Right renal pelvis (tissue), 4 donors: ENCODE measurements around the gene DOCK2. TPM values are rescaled to one million over a fixed set of nuclear protein-coding genes. Genes with fewer than 3 reads are reported as not detected.
A peak's percentile ranks its signal among the peaks of the same experiment; 100 is the strongest.

ENCODE experiments used
- DNase-seq, 4 donors: peaks; one replicate each; pipeline ENCODE4 v3.0.0-alpha.2; 2013; ENCODE audit warnings: low read depth in 4 of 4, low spot score in 3 of 4, missing footprints in 1 of 4
- polyA plus RNA-seq, 4 donors: library from polyadenylated mRNA; unstranded; fragments of 120-200 nt; gene quantifications; one replicate each; pipeline ENCODE4 v1.2.1, GENCODE V29; 2013; ENCODE audit not compliant: insufficient read length in 4 of 4

The DOCK2 gene
- polyA plus RNA-seq, 4 donors: 2.3 to 4.0 (median 2.5) TPM

DNA sequence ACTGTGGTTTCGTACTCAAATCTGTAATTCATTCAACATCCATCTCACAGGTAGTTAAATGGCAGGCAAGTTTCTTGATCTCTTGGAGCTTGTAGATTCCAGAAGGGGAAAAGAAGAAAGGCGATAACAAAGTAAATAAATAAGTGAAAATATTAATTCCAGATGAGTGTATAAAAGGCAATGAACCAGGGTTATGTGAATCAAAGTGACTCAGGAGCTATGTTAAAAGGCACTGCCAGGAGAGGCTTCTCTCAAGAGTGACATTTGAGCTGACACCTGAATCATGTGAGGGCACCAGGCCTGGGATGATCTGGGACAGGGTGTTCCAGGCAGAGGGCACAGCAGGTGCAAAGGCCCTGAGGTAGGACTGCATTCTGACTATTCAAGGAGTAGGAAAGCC is 45.0 kb downstream of the DOCK2 start:
- no peak for DNase-seq

DNA sequence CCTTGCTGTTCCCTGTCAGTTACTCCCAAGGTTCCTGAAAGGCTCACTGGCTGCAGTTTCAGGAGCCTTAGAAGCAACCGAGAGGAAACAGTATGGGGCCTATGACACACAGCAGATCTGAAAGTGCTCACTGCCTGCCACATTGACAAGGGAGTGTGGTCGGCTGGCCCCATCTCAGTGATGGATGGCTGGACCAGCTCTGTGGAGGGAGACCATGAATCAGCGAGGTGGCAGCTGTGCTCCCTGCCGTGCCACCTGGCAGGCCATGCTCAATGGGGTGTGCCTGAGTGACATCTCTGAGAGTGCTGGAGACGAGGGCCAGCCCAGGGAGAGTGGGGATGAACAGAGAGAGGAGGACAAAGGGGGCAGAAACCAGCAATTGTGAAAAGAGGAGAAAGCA is 49.1 kb downstream of the DOCK2 start:
- no peak for DNase-seq

DNA sequence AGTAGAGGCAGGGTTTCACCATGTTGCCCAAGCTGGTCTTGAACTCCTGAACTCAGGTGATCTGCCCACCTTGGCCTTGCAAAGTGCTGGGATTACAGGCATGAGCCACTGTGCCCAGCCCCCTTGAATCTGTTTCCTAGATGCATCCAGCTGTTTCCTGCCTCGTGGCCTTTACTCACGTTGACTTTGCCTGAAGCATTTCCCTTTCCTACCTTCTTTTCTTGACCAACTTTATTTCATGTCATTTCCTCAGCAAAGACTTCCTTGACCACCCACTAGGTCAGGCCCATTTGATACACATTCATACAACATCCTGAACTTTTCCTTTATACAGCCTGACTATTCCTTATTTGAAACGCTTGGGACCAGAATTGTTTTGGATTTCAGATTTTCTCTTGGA is 51.0 kb downstream of the DOCK2 start:
- no peak for DNase-seq

DNA sequence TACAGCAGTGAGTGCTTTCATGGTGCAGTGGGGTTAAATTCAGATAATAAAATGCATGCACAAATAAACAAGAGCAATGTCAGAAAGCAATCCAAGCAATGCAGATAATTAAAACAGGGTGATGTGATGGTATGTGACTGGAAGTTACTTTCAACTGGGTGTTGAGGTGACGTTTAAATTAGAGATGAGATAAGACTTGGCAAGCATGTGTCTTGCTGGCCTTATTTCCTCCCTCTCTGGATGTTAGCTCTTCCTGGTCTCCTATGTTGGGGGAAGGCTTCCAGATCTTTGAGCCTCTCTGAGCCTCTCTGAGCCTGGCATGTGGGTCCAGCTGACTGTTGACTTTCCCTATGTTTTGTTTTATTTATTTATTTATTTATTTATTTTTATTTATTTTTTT is 54.4 kb downstream of the DOCK2 start:
- no peak for DNase-seq

DNA sequence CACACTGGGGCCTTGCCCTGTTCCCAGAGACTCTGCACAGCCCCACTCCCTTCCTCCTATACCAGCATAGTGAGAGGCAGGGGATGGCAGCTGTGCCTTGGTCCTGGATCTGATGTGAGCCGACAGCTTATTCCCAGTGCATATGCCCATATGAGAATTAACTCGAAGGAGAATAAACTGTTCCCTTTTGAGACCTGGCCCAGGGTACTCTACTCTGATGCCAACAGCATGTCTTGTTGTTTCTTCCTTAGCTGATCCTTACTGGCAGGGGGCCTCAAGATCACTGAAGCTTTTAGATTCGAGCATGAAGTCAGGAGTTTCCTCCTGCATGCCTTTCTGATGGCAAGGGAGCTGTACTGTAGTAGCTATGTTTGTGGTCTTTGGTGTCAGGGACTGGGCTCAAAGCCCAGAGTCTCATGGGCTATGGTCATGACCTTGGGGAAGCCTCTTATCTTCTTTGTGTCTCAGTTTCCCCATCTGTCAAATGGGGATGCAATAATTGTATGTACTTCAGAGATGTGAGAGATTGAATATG is 57.1 kb downstream of the DOCK2 start:
- DNase-seq: no peak

DNA sequence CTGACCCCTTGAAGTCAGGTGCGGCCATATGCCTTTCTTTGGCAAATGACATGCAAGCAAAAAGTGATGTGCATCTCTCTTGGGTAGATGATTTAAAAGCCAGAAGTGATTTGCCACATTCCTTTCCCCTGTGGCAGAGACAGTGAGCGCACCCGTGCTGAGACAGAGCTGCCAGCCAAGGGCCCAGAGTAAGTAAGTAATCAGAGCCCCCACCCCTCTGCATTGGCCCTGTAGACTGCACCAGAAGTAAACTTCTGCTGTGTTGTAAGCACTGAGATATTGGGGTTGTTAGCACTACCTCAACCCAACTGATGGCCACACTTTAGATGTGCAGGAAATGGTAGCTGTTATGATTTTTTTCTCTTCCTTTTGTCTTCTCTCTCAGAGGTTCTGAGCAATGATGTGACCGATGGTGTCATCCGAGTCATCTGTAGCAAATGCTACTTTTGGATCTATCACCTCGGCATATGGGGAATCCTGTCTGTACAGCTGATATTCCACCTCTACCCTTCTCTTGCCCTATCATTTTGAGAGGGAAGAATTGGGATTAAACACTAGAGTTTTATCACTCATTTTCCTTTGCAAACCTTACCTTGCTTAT is 58.0 kb downstream of the DOCK2 start:
- DNase-seq: no peak

DNA sequence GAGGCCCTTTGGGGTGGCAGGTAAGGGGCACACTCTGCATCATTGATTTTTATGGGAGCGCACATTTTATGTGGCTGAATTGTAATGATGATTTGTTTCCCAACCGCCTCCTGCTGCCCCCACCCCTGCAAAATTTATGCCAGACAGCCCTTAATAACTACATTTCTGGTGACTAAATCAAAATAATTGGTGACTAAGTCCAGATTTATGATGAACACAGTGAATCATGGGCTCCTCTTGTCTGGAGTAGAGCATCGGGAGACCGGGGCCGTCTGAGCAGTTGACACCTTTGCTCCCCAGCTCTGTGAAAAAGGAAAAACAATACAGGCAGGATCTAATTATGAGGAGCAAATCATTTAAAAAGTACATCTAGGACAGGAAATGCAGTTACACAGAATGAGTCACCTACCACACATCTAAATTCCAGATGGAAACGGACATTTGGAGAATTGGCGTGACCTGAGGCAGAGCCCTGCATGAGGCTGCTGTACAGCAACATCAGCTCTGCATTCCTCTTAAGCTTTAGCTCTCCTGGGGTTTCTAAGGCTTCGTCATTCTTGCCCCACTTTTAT is 58.9 kb downstream of the DOCK2 start:
- DNase-seq: no peak

DNA sequence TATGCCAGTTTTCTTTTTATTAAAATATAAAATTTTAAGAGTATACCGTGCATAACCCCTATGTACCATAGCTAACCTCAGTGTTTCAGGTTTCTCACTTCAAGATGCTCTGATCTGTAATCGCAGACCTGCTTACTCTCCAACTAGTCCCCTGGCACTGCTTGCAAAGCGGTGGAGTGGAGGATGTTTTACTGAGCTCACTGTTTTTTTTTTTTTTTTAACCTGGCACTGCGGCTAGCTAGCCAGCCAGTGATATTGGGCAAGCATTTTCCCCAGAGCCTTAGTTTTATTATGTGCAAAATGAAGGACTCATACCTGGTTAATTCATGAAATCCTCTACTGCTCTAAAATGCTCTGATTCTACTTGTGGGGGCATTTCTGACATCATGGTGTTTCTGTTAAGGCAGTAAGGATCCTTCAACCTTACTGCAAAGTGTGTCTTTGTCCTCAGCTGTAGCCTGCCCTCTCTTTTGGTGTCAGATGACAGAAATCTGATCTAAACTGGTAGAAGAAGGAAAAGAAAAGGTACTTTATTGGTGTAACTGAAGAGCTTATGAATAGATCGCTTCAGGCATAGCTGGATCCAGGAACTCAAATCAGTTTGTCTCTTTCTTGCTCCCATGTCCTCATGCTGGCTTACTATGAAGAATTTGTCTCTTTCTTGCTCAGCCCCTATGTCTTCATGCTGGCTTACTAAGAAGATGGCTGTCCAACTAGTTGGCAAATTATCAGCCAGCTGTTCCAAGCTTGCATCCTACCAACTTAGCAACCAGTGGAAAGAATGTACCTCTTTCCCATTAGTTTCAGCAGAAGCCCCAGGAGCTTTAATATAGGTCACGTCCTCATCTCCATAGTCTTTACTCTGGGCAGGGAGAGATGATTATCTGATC is 59.8 kb downstream of the DOCK2 start:
- no peak for DNase-seq

DNA sequence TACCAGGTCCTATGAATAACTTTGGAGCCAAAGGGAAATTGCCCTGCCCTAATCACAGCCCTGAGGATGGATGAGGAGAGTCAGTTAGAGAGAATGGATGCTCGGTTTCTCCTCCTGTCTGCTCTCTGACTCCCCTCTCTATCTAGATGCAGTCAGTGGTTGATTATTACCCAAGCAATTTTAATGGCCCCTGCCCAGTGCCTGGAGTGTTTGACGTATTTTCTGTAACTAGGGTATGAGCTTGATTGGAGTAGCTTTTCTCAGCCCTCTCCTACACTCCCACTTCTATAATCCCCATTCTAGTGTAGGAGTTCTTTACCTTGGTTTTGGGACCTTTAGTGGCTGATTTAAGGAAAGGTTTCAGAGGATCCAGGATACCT is 60.4 kb downstream of the DOCK2 start:
- no peak for DNase-seq

DNA sequence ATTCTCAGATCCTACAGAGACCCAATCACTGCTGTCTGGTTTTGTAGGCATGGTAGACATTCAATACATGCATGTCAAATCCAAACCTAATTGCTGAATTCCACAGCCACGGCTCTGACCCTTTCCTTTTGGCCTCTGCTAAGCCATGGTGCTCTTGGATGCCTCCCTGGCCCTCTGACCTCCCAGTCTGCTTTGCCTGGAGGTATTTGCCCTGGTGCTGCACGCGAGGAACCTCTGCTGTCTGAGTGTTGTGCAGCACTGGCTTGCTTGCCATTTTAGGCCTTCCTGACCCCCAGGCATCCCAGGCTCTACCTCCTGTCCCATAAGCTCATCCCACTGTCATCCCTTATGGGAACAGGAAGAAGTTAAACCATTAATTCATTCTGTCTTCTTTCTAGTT is 60.9 kb downstream of the DOCK2 start:
- DNase-seq: no peak

DNA sequence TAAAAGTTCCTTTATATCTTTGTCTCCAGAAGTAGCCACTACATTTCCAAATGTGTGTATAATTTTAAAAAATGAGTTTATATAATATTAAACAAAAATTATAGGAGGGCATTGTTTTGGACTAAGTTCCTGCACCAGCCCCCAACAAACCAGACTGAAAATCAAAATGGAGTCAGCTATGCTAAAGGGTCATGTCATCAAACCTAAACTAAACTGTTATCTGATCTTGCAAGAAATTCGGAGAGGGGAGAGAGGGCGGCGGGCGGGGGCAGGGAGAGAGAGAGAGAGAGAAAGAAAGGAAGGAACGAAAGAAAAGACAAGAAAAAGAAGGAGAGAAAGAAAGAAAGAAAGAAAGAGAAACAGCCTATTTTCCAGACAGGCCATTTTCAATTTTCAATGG is 63.5 kb downstream of the DOCK2 start:
- no peak for DNase-seq

DNA sequence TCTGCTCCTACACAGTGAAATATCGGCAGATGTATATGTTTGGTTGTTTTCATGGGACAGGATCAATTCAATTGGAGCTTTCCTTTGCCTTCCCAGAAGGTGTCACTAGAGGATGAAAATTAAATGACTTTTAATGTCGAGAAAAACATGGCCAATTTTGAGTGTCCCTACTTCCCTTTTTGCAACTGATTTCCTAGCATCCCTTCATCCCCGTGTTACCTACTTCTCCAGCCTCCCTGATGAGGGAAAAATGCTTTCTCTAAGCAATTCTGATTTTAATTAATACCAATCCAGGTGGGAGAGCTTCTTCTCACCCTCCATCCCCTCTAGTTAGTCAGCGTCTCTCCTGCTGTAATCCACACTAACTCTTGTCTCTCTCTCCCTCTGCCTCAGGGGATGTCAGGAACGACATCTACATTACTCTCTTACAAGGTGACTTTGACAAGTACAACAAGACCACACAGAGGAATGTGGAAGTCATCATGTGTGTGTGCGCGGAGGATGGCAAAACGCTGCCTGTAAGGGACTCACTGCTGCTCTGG is 64.9 kb downstream of the DOCK2 start:
- no peak for DNase-seq

DNA sequence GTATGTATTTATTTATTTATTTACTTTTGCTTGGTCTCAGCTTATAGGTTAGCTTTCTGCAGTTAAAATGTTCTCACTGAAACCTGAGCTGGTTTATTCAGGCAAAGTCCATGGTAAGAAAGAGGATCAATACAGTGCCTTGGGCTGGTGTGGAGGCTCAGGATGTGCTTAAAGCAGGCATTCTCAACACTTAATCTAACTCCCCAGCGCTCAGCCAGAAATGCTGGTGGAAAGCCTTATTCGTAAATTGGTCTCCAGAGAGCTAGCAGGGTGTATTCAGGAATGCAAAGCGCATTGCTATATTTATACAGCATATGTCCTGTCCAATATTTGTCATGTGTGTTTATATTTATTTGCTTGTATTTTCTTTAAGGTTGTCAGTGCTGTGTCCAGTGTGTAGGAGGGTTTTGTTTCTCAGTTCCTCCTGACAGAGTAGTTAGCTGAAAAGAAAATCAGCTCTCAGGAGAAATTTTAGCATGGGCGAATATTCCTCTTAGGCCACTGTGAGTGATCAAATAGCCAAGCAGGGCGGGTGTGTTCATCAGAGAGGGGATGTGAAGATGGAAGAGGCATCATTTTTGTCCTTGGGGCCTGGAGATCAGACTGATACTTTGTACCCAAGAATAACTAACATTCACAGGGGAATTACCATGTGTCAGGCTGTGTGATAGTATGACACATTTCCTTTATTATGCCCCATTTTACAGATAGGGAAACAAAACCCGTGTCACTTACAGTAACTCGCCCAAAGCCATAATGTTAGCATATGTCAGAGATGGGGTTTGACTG is 65.8 kb downstream of the DOCK2 start:
- no peak for DNase-seq

DNA sequence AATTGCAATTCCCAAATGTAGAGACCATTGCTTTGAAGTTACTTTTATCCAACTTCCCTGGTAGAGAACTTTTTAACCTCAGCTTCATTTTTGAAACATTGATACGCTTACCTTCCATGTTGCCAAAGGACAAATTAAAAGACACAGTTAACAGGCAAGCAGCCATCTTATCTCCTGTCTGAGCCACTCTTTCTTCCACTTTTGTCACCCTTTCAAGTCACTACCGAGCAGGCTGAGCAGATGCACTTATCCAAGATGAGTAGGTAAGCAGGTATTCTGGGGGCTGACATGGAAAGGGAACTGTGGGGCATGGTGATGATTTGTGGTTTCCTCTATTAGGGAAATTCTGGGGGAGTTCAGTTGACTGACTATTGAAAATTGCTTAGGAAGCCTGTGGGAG is 66.7 kb downstream of the DOCK2 start:
- no peak for DNase-seq

DNA sequence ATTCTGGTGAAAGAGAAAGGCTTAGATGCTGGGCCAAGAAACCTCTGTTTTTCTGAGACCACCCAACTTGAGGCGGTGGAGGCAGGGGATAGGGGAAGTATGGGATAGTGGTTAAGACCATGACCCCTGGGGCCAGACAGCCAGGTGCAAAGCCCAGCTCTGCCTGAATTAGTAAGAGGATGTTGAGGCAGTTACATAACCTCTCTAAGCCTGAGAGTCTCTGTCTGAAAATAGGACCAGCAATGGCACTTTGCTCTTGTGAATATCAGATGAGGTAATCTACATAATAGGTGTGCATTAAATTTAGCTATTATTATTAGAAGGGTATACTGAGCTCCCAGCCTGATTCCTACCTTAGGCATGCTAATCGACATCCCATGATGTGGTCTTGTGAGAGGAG is 68.2 kb downstream of the DOCK2 start:
- DNase-seq: no peak

DNA sequence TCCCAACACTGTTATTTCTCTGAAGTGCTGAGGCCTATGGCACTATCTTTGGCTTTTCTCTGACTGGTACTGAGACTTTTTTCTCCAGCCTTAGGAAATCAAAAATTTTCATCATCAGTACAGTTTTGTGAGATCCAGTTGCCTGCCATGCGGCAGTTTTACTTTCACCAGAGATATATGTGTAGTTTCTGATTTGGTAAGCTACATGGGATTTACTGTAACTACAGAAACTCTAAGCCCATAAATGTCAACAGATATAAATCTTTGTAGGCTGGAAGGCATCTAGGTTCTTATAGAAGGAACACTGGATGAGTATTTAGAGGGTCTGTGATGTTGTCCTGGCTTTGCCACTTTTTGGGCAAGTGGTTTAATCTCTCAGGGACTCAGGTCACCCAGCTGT is 69.0 kb downstream of the DOCK2 start:
- DNase-seq: no peak

DNA sequence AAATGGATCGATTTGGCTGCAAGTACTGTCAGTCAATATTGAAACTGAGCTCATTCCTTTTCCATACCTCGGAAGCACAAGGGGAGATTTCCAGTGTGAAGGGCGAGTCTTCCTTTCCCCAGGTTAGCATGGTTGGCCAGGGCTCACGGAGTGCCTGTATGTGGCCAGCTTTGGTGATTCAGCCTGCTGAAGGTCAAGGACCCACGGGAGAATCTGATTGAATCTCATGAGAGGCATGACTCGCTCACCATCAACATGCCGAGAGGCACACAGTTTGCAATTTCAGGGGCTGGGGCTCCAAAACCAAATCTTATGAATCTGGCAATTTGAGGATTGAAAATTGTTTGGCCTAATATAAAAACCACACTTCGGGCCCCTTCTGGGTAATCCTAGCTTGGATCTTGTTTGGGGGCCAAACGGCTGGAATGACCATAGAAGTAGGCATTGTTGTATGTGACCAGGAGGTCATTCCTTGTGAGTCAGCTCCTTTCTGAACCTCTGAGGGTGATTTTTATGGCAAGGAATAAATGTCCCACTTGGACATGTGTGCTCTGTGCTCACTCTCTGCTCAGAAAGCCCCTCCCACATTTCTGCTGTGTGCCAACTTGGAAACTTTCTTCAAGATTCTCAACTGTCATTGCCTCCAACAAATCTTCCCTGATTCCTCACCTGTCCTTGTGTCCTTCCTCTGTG is 69.8 kb downstream of the DOCK2 start:
- DNase-seq: no peak

DNA sequence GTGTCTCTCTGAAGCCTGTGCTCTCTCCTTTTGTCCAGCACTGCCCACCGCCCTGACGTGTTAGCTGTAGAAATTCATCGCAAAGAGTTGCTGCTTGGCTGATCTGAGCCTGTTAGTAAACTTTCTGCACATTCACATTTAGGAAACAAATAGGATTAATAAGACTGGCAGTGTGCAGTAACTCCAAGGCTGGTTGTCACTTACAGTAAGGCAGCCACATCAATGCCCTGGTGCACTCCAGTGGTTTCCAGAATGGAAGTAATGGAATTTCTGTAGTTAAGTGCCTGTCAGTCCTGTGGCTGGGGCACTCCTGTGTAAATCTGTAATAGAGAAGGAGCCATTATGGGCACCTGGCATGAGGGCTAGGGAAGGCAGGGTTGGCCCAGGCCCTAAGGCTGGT is 70.6 kb downstream of the DOCK2 start:
- DNase-seq: no peak

DNA sequence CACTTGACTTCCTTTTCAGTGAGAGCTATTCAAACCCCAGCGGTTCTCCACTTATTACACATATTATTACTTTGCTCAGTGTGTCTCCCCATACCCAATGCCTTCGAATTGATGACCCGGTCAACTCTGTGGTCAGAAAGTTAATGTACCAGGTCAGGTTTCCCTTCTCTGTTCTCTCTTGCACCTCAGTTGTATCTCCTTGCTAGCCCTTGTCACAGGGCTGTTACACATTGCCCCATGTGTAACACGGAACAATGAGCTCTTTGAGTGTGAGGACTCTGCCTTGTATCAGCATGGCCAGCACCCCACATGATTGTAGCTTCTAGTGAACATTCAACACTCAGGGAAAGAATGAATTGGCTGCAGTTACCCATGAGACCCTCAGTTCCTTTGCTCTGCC is 73.6 kb downstream of the DOCK2 start:
- DNase-seq: no peak

DNA sequence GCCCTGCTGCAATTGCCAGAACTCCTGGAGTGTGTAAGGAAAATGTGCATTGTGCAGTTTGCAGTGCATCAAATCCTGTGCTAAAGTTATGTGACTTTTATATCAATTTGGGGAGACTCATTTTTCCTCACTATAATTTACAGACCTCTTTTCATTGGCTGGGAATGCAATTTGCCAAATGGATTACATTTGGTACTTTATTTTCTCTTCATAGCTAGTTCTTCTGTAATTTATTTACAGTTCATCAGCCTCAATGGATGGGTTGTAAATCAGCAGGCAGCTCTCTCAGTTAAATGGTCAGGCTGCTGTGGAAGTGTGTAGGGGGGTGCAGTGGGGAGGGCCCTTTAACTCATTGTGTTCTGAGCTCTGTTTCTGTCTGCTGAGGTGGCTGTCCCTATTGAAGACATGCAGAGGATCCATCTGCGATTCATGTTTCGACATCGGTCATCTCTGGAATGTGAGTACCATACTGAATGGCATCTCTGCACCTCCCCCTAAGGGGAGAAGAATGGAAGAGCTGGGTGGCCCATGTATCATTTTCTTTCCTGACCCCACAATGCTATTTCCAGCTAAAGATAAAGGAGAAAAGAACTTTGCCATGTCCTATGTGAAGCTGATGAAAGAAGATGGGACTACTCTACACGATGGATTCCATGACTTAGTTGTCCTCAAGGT is 74.6 kb downstream of the DOCK2 start:
- peak in 2 of 4 donors; percentile 46 to 55 for DNase-seq
